A549 (cell line): ENCODE data around the gene RDH11. TPM values are rescaled to one million over a fixed set of nuclear protein-coding genes. Genes with fewer than 3 reads are reported as not detected.
A peak's percentile ranks its signal among the peaks of the same experiment; 100 is the strongest.

Experiments
- ATAC-seq, 2 experiments: fragments of 200-7000 bp in 1 of 2; fragments of >200 bp in 1 of 2; cut with Nextera tagmentation in 1 of 2; cut with Tn5 transposase in 1 of 2; 3 replicates each; pipeline versions ENCODE4 v1.8.0 to v1.9.1; 2018 to 2020; ENCODE audit warnings: mild to moderate bottlenecking in 1 of 2, moderate library complexity in 1 of 2
- CTCF ChIA-PET: fragments of 300-600 bp; sonication (Branson Sonifier 250); formaldehyde crosslinking; extraction: SDS; loops from one replicate; lab custom pipeline; 2021; ENCODE audit warnings: antibody characterized with exemption, inconsistent platforms; lab: Yijun Ruan, JAX
- POLR2A ChIA-PET: fragments of 350-600 bp; formaldehyde crosslinking; extraction: SDS; loops from one replicate; lab custom pipeline; 2021; ENCODE audit warnings: antibody characterized with exemption, inconsistent platforms; lab: Yijun Ruan, JAX
- DNase-seq, 2 experiments: peaks; one replicate each; pipeline versions ENCODE4 v3.0.0 to v3.0.0-alpha.2; 2011 to 2016; ENCODE audit warnings: low read depth in 1 of 2, low spot score in 1 of 2
- FAIRE-seq: peaks from 2 replicates; lab custom pipeline; 2011; peaks lifted over from hg19 to GRCh38; lab: Jason Lieb, UNC
- H3K27ac ChIP-seq, 2 experiments: fragments of >200 bp; sonication (Bioruptor Twin); formaldehyde crosslinking; 3 replicates each; pipeline ENCODE4 v1.5.1; 2016 to 2017
- H3K4me1 ChIP-seq: fragments of >200 bp; sonication (Bioruptor Twin); formaldehyde crosslinking; 3 replicates; pipeline ENCODE4 v1.6.1; 2016
- H3K4me2 ChIP-seq: fragments of >200 bp; sonication (Bioruptor Twin); formaldehyde crosslinking; 3 replicates; pipeline ENCODE4 v1.6.1; 2016
- H3K4me3 ChIP-seq: fragments of >200 bp; sonication (Bioruptor Twin); formaldehyde crosslinking; 3 replicates; pipeline ENCODE4 v1.5.1; 2016
- H3K9me3 ChIP-seq: fragments of >200 bp; sonication (Bioruptor Twin); formaldehyde crosslinking; 3 replicates; pipeline ENCODE4 v1.6.1; 2016
- CBX8 ChIP-seq: fragments of 200-600 bp; sonication (generic); IDR thresholded peaks from 2 replicates; pipeline ENCODE4 v1.6.1; 2016
- CHD4 ChIP-seq: fragments of 200-600 bp; sonication (generic); IDR thresholded peaks from 2 replicates; pipeline ENCODE4 v1.6.1; 2016; ENCODE audit warnings: antibody characterized with exemption, mild to moderate bottlenecking, borderline replicate concordance
- FOXS1 ChIP-seq: fragments of 250-450 bp; sonication (Bioruptor Pico); IDR thresholded peaks from 2 replicates; pipeline ENCODE4 v1.5.0; 2020; ENCODE audit warnings: mild to moderate bottlenecking, moderate library complexity
- GATA3 ChIP-seq: IDR thresholded peaks from 2 replicates; pipeline ENCODE4 v1.6.1; 2012; ENCODE audit warnings: borderline replicate concordance
- HDAC2 ChIP-seq: fragments of 200-600 bp; sonication (generic); IDR thresholded peaks from 2 replicates; pipeline ENCODE4 v1.6.1; 2016
- HOXA7 ChIP-seq: fragments of 250-450 bp; sonication (Bioruptor Pico); IDR thresholded peaks from 2 replicates; pipeline ENCODE4 v1.5.0; 2020; ENCODE audit warnings: mild to moderate bottlenecking, moderate library complexity
- HOXB5 ChIP-seq: fragments of 250-450 bp; sonication (Bioruptor Pico); IDR thresholded peaks from 2 replicates; pipeline ENCODE4 v1.5.0; 2020; ENCODE audit warnings: mild to moderate bottlenecking, moderate library complexity
- KDM5A ChIP-seq: fragments of 200-600 bp; sonication (generic); IDR thresholded peaks from 2 replicates; pipeline ENCODE4 v1.6.1; 2016; ENCODE audit warnings: antibody characterized with exemption, mild to moderate bottlenecking
- MAZ ChIP-seq: fragments of 150-350 bp; IDR thresholded peaks from 2 replicates; pipeline ENCODE4 v1.6.1; 2014; ENCODE audit warnings: antibody characterized with exemption, low read depth, low read length, borderline replicate concordance
- NPAS2 ChIP-seq: fragments of 250-450 bp; sonication (Bioruptor Pico); IDR thresholded peaks from 2 replicates; pipeline ENCODE4 v1.8.0; 2022; ENCODE audit warnings: mild to moderate bottlenecking, moderate library complexity, borderline replicate concordance
- PHF8 ChIP-seq: fragments of 200-600 bp; sonication (generic); IDR thresholded peaks from 2 replicates; pipeline ENCODE4 v1.6.1; 2016; ENCODE audit warnings: low read depth, mild to moderate bottlenecking, antibody characterized with exemption, moderate library complexity, borderline replicate concordance
- POLR2A ChIP-seq: IDR thresholded peaks from 2 replicates; pipeline ENCODE4 v1.6.1; 2012; ENCODE audit warnings: mild to moderate bottlenecking, low read length
- RARB ChIP-seq: fragments of 250-450 bp; sonication (Bioruptor Pico); IDR thresholded peaks from 2 replicates; pipeline ENCODE4 v1.8.0; 2021; ENCODE audit warnings: mild to moderate bottlenecking, moderate library complexity
- RFX5 ChIP-seq: fragments of 450-650 bp; IDR thresholded peaks from 2 replicates; pipeline ENCODE4 v1.7.1; 2014; ENCODE audit warnings: antibody characterized with exemption, mild to moderate bottlenecking, moderate library complexity
- RNF2 ChIP-seq: fragments of 200-600 bp; sonication (generic); IDR thresholded peaks from 2 replicates; pipeline ENCODE4 v1.6.1; 2016; ENCODE audit warnings: low read depth, mild to moderate bottlenecking, antibody characterized with exemption, moderate library complexity, borderline replicate concordance
- SMC3 ChIP-seq: fragments of >200 bp; sonication (Bioruptor Twin); formaldehyde crosslinking; IDR thresholded peaks from 3 replicates; pipeline ENCODE4 v1.6.1; 2018; ENCODE audit warnings: inconsistent platforms
- TFCP2L1 ChIP-seq: fragments of 250-450 bp; sonication (Bioruptor Pico); IDR thresholded peaks from 2 replicates; pipeline ENCODE4 v1.5.0; 2021; ENCODE audit warnings: mild to moderate bottlenecking
- ZSCAN20 ChIP-seq: fragments of 250-450 bp; sonication (Bioruptor Pico); IDR thresholded peaks from 2 replicates; pipeline ENCODE4 v1.8.0; 2022; ENCODE audit warnings: mild to moderate bottlenecking, moderate library complexity
- WGBS: methylation state at CpG from one replicate; pipeline ENCODE4 v1.1.6; 2017; ENCODE audit errors: missing lambda C conversion rate; 5-methylcytosine and 5-hydroxymethylcytosine counted together
- polyA plus RNA-seq, 4 experiments: library from polyadenylated mRNA; depleted of rRNA in 3 of 4; stranded (reverse); fragments of >200 nt; fragmentation: RNase III in 1 of 4; extraction: RNeasy Plus Mini Kit Qiagen cat#74134 plus additional on column Dnase treatment in 1 of 4; gene quantifications; 2 replicates in 3 of 4; 3 replicates in 1 of 4; pipeline ENCODE4 v1.2.3, GENCODE V29; 2011 to 2017
- TF ChIP-seq, protein P1 (sequence below): fragments of >200 bp; sonication (Bioruptor Twin); formaldehyde crosslinking; IDR thresholded peaks from 3 replicates; pipeline ENCODE4 v1.5.1; 2016
- TF ChIP-seq, protein P2 (sequence below): fragments of 200-600 bp; sonication (generic); IDR thresholded peaks from 2 replicates; pipeline ENCODE4 v1.6.1; 2016; ENCODE audit warnings: antibody characterized with exemption, mild to moderate bottlenecking, moderate library complexity

RDH11 gene
- polyA plus RNA-seq, 2 of the 4 experiments (the other 2 are of a cell fraction) = 85.7 to 132 TPM

DNA sequence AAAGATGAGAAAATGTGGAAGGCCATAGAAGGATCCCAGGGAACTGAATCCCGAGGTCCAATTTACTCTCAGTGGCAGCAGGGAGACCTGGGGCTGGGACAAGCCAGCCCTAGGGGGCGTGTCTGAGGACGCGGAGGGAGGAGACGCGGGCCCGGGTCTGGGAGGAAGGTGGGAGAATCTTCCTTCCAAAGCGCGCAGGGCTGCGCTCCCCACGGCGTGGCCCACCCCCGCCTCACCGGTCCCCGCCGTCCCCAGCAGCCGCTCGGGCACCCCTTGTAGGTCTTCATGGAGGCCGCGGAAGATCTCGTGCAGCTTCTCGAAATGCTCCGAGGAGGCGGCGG is 21.5 kb downstream of the RDH11 start:
- DNase-seq (peak; percentile 72 to 80), ATAC-seq (peak; percentile 88 to 91), FAIRE-seq (no peak)
- Histone ChIP-seq H3K4me1 (peaks cover 26% of the 10 kb centered on the region; the same call in 2 of the 3 replicates), H3K9me3 (no peaks in the 10 kb centered on the region), H3K27ac (peak overlapping the region; percentile 96 to 99), H3K4me3 (peak overlapping the region; percentile 97), H3K4me2 (peak overlapping the region; percentile 96)
- TF ChIP-seq CHD4 (no peak), POLR2A (peak; percentile 71), PHF8 (peak; percentile 98; the same call in 1 of the 2 replicates), HOXB5 (CRISPR knock-in tag) (0 out of 2 replicates have a peak, but pooled peaks have one; percentile 18)
- WGBS = 1% methylated on average over 11 of the region's 25 CpGs
- ChIA-PET POLR2A (interaction anchor here (2.6 to 3.3 kb wide), 2 partner anchors 21 to 30 kb away, joined by 17 to 21 read pairs; partner anchors contain the start of gene RDH11), CTCF (interaction anchor here (0.6 to 20.0 kb wide), 12 partner anchors 14 to 247 kb away, joined by 3 to 243 read pairs (median 7); partner anchors contain the start of gene RDH11)

GRCh38 chr14:67673451-67673850 is 22.1 kb downstream of the RDH11 start:
- H3K9me3 ChIP-seq = no peaks in the 10 kb centered on the region
- peaks cover 26% of the 10 kb centered on the region; the same call in 2 of the 3 replicates for H3K4me1 ChIP-seq
- 30% methylated on average over 5 of the region's 5 CpGs for WGBS
- ChIA-PET CTCF (interaction anchor here (0.7 to 20.0 kb wide), 11 partner anchors 14 to 247 kb away, joined by 4 to 243 read pairs (median 7); partner anchors contain the start of gene RDH11), POLR2A (interaction anchor here (2.6 to 3.3 kb wide), 2 partner anchors 22 to 31 kb away, joined by 17 to 21 read pairs; partner anchors contain the start of gene RDH11)
- peak overlapping the region; percentile 96 for H3K4me2 ChIP-seq
- peak overlapping the region; percentile 96 to 99; a peak in 4 of 6 replicates for H3K27ac ChIP-seq
- peak overlapping the region; percentile 97 for H3K4me3 ChIP-seq
- DNase-seq = no peak
- FAIRE-seq = no peak
- no peak for ATAC-seq
- TF ChIP-seq MAZ = no peak

DNA sequence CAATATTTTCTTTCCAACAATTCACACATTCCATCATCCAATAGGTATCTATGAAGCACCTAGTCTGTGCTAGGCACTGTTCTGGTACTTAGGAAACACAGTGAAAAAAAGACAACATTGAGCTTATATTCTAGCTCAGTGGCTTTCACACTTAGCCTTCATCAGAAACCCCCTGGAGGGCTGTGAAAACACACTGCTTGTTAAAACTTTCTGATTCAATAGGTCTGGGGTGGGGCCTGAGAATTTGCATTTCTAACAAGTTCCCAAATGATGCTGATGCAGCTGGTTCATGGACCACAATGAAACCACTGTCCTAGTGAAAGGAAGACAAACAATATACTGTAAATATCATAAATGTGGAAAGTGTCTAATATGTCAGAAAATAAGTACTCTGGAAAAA is 27.0 kb downstream of the RDH11 start:
- no peaks in the 10 kb centered on the region for H3K9me3 ChIP-seq
- DNase-seq = no peak
- POLR2A ChIA-PET = interaction anchor here (0.7 kb wide), 1 partner anchor 34 kb away, joined by 3 read pairs; no protein-coding TSS in a partner anchor
- H3K27ac ChIP-seq = no peak overlapping the region
- no peak for FAIRE-seq
- no peak overlapping the region for H3K4me3 ChIP-seq
- no peak for ATAC-seq
- TF ChIP-seq HDAC2 (no peak), KDM5A (no peak), RNF2 (no peak), MAZ (no peak), TFCP2L1 (no peak), FOXS1 (no peak), ZSCAN20 (CRISPR knock-in tag) (no peak), RARB (CRISPR knock-in tag) (no peak), NPAS2 (no peak), RFX5 (no peak), CBX8 (no peak), GATA3 (no peak), HOXA7 (CRISPR knock-in tag) (no peak), SMC3 (no peak)
- TF ChIP-seq, protein P1, sequence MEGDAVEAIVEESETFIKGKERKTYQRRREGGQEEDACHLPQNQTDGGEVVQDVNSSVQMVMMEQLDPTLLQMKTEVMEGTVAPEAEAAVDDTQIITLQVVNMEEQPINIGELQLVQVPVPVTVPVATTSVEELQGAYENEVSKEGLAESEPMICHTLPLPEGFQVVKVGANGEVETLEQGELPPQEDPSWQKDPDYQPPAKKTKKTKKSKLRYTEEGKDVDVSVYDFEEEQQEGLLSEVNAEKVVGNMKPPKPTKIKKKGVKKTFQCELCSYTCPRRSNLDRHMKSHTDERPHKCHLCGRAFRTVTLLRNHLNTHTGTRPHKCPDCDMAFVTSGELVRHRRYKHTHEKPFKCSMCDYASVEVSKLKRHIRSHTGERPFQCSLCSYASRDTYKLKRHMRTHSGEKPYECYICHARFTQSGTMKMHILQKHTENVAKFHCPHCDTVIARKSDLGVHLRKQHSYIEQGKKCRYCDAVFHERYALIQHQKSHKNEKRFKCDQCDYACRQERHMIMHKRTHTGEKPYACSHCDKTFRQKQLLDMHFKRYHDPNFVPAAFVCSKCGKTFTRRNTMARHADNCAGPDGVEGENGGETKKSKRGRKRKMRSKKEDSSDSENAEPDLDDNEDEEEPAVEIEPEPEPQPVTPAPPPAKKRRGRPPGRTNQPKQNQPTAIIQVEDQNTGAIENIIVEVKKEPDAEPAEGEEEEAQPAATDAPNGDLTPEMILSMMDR = no peak
- TF ChIP-seq, protein P2, sequence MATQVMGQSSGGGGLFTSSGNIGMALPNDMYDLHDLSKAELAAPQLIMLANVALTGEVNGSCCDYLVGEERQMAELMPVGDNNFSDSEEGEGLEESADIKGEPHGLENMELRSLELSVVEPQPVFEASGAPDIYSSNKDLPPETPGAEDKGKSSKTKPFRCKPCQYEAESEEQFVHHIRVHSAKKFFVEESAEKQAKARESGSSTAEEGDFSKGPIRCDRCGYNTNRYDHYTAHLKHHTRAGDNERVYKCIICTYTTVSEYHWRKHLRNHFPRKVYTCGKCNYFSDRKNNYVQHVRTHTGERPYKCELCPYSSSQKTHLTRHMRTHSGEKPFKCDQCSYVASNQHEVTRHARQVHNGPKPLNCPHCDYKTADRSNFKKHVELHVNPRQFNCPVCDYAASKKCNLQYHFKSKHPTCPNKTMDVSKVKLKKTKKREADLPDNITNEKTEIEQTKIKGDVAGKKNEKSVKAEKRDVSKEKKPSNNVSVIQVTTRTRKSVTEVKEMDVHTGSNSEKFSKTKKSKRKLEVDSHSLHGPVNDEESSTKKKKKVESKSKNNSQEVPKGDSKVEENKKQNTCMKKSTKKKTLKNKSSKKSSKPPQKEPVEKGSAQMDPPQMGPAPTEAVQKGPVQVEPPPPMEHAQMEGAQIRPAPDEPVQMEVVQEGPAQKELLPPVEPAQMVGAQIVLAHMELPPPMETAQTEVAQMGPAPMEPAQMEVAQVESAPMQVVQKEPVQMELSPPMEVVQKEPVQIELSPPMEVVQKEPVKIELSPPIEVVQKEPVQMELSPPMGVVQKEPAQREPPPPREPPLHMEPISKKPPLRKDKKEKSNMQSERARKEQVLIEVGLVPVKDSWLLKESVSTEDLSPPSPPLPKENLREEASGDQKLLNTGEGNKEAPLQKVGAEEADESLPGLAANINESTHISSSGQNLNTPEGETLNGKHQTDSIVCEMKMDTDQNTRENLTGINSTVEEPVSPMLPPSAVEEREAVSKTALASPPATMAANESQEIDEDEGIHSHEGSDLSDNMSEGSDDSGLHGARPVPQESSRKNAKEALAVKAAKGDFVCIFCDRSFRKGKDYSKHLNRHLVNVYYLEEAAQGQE = no peak
- no peak overlapping the region for H3K4me2 ChIP-seq
- H3K4me1 ChIP-seq = peaks cover 9% of the 10 kb centered on the region; the same call in 2 of the 3 replicates
- CTCF ChIA-PET = interaction anchor here (1.0 to 20.0 kb wide), 8 partner anchors 14 to 241 kb away, joined by 3 to 243 read pairs (median 10); partner anchors contain the start of gene ARG2
